ENCODE measurements around the gene SYTL5.
"Not testable (repeated sequence)": the region's sequence is repeated elsewhere in the genome, so short reads cannot be mapped to it uniquely, and the experiment has no call there.

SYTL5 gene

DNA sequence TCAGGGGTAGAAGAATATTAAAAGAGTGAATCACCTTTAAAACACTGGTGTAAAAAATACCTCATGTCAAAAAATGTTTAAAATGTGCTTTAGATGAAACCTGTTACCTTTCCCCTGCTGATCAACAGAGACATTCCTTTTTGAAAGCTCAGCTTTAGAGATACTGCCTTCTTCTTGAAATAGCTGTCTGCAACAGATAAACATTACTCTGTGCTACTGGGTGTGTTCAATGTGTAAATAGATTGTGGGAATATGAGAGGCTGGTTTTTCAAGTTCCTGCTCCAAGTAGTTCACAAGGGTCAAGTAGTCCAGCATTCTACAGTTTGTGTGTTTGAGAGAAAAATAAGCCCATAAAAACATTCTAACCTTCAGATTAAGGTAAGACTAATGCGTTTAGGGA lies at the start of gene SYTL5:
Gene SYTL5, plus strand, starts transcription at position 263 of the 400 bp plus-strand sequence. CDS start 27,337 bp downstream, outside the sequence.
- intact Hi-C loops (cut with DNase I): no loop called here

DNA sequence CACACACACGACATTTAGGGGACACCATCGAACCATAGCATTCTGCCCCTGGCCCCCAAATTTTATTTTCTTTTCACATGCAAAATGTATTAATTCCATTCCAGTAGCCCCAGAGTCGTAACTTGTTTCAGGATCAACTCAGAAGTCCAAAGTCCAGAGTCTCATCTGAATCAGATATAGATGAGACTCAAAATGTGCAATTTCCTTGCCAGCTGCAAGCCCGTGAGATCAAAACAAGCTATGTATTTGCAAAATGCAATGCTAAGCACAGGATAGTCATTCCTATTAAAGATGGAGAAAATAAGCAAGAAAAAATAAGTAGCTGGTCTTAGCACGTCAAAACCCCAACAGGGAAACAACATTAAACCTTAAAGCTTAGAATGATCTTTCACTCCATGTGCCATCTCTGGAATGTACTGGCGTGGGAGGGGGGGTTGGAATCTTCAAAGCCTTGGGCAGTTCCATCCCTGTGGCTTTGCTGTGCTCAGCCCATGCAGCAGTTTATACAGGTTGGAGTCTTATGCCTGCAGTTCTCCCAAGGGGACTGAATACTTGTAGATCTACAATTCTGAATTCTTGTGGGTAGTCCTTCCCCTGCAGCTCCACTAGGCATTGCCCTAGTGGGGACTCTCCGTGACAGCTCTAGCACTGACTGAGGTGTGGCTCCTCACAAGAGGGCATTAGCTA lies 47.7 kb upstream of the SYTL5 start:
- intact Hi-C loops (cut with DNase I): no loop called here
- DNase-seq: no peak

More for the DNA sequence above, at the start of gene SYTL5:
- no peak for DNase-seq

DNA sequence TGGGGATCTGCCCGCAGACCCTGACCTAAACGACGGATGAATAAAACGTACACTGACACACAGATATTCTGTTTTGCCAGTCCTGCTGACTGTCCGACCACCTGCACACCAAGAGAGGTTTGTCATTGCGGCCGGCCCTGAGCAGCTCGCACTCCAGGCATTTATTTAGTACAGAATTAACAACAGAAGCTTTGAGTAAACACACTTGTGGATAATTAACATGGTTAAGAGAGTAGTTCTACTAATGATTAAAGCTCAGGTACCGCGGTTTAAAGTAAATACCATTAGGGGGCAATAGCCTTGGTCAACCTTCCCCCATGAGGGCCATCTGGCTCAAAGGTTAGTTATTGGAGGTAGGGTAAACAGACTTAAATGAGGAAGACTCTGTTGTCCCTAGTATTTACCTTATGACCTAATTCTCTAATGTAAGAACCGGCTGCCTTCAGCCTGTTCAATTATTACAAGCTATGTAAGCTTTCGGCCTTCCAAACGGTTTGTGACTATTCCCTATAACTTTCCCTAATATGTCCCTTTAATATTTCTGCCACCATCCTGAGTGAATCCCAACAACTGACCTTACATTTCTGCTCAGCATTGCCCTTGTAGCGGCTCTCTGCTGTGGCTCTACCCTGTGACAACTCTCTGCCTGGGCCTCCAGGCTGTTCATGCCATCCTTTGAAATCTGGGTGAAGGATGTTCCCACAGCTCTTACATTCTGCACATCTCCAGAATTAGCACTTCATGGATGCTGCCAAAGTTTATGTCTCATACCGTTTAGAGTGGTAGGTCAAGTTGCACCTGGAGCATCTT lies 46.9 kb upstream of the SYTL5 start:
- peak in 1 of 10 donors; percentile 7 for DNase-seq
- intact Hi-C loops (cut with DNase I): no loop called here

DNA sequence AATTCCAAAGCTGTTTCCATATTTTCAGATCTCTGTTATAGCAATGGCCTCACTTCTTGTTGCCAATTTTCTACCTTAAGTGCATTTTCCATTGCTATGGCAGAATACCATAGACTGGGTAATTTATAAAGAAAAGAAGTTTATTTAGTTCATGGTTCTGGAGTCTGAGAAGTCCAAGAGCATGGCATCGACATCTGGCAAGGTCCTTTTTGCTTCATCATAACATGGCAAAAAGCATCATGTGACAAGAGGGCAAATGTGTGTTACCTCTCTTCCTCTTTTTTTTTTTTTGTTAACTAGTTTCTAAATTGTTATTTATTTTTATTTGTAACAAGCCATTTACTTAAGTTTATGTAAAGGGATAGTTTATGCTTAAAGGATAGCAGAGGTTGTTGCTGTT lies 45.2 kb upstream of the SYTL5 start:
- intact Hi-C loops (cut with DNase I): no loop called here
- DNase-seq: no peak

DNA sequence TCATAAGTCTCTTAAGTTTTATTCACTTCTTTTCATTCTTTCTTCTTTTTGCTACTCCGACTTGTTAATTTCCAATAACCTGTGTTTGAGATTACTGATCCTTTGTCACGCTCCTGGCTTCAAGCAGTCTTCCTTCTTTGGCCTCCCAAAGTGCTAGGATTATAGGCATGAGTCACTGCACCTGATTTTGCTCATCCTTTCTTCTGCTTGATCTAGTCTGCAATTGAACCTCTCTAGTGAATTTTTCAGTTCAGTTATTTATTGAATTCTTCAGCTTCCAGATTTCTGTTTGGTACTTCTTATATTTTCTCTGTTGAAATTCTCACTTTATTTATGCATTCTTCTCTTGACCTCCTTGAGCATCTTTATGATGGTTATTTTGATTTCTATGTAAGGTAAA lies 38.6 kb upstream of the SYTL5 start:
- intact Hi-C loops (cut with DNase I): no loop called here
- DNase-seq: no peak

DNA sequence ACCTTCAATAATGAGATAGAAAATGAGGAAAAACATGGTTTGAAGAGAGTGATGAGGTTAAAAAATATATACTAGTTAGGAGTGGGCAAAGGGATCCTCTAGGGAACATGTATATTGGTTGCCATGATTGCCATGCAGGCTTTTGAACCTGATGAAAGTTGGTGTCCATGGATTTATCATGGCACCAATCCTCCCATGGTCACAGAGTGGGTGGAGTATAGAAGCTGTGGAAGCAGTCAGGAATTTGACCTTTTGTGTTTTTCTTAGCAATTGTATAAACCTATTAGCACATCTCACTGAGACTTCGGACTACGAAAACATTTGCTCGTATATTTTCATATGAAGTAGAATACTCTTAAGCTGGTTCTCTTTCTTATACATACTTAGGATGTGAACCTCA lies 30.9 kb upstream of the SYTL5 start:
- no peak for DNase-seq
- intact Hi-C loops (cut with DNase I): no loop called here

DNA sequence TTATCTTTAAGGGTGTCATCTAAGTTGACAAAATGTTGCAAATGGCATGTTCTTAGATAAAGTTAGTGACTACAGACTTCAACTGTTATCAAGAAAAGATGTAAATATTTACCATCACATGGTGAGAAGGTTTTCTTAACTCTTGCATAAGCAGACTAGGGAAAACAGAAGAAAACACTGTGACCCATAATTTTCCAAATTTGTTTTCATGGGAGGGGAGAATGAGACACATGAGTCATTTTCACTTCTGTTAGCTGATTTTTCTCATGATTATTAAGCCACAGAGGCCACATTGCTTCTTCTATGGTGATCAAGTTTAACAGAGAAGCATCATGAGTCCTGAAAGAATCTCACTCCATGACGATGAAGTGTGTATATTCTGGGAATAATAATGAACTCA lies 30.2 kb upstream of the SYTL5 start:
- no peak for DNase-seq
- intact Hi-C loops (cut with DNase I): no loop called here

DNA sequence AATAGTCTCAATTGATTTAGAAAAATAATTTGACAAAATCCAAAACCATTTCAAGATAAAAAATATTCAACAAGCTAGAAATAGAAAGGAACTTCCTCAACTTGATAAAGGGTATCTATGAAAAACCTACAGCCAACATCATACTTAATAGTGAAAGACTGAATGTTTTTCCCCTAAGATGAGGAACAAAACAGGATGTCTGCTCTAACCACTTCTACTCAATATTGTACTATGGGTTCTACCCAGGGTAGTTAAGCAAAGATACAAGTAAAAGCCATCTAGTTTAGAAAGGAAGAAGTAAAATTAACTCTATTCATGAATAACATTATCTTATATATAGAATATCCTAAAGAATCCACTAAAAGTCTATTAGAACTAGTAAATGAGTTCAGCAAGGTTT lies 21.5 kb upstream of the SYTL5 start:
- intact Hi-C loops (cut with DNase I): no loop called here
- DNase-seq: no peak

DNA sequence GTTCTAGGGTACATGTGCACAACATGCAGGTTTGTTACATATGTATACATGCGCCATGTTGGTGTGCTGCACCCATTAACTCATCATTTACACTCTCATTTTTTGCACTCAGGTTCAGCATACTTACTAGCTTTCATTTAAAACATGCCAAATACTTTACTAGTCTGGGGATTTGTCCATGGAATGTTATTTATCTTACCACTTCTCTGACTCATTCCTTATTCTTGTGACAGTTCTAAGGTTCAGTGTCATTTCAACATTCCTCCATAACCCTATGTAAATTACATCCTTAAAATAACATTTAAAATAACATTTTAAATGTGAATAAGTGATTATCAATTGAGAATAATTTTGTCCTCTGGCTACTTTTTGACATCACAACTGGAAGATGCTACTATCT lies 19.5 kb upstream of the SYTL5 start:
- intact Hi-C loops (cut with DNase I): no loop called here

DNA sequence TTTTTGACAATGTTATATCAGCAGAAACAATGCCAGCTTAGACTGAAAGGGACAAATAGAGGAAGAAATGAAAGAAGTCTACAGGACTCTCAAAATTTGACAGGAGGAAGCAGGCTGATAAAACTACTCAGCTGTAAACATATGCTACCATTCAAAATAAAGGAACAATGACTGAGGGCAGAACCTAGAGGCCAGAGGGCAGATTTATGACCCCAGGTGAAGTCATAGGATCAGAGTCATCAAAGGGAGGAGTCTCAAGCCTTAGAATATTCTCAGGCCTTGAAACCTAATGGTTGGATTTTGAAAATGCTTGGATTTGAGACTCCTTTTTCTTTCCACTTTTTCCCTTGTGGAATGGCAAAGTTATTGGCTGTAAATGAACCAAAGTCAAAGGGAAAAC lies 17.0 kb upstream of the SYTL5 start:
- intact Hi-C loops (cut with DNase I): no loop called here
- no peak for DNase-seq

More for the DNA sequence above, 19.5 kb upstream of the SYTL5 start:
- DNase-seq: no peak

DNA sequence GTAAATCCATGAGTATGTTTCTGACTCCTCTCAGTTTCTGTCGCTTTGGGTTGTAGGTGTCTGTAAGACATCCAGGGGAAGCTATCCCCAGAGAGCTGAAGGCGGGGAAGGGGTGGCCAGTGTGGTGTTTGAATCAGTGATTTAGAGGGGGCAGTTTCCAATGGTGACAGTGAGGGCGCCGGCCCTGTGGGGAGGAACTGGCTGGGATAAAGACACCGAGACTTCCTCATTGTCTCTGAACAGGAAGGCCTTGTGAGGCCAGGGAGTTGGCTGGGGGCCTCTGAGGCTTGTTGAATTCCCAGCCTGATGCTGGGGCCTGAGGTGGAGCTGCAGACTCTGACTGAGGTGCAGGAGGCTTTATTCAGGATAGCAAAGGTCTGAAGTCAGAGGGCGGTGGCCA lies 15.1 kb upstream of the SYTL5 start:
- DNase-seq; intact Hi-C loops (cut with DNase I): not testable (repeated sequence)

DNA sequence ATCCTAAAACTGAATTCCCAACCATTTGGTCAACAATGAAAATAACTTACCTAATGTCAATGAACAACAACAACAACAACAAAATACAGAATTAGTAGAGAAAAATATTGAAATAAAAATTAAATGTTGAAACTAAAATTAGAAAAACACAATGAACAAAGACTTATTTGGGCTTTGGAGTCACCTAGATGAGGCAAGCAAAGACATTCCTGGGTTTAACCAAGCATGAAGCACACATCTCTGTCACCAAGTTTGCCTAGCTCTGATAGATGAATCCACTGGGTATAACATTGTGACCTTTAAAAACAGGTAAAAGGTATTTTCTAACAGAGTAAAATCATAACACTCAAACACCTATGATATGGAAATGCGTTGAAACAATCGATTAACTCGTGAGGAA lies 13.2 kb upstream of the SYTL5 start:
- DNase-seq: no peak
- intact Hi-C loops (cut with DNase I): no loop called here

DNA sequence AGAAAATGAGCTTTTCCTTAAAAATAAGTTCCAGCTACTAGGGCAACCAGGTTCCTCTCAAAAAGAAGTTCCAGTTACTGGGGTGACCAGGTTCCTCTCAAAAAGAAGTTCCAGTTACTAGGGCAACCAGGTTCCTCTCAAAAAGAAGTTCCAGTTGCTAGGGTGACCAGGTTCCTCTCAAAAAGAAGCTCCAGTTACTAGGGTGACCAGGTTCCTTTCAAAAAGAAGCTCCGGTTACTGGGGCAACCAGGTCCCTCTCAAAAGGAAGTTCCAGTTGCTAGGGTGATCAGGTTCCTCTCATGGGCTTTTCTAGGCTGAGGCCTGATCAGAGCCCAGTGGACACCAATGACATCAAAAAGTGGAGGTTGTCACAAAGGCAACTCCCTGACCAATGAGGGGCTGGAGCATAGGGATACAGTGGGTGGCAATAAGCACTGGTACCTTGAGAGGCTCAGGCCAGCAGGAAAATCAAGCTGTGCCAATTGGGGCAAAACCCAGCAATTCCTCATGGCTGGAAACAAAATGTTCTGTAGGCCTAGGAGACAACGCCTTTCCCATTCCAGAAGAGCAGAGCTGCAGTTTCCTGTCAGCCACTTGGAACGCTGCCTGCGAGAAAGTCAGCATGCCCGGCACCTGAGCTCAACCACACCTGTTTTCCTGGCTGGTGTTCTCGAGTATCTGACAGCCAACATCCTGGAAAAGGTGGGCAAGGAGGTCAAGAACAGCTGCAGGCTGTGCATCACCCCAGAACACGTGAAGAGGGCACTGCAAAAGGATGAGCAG lies 12.3 kb upstream of the SYTL5 start:
- intact Hi-C loops (cut with DNase I): no loop called here
- DNase-seq: no peak

DNA sequence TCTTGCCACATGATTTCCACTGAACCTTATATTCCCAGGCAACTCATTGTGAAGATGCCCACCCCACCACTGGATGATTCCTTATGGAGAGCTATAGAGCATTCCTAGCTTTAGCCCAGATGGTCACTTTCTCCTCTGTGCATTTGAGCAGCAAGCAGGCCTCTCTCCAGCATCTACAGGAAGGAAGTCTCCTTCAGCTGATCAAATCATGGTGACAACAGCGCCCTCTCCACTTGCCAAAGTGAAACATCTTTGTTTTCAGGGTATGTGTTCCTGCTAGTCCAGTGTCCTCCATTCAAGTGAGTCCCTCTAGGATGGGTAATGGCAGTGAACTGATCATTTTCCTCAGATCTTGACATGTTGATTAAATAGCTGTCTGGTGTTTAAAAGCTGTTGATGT lies 10.9 kb upstream of the SYTL5 start:
- DNase-seq: no peak
- intact Hi-C loops (cut with DNase I): no loop called here

DNA sequence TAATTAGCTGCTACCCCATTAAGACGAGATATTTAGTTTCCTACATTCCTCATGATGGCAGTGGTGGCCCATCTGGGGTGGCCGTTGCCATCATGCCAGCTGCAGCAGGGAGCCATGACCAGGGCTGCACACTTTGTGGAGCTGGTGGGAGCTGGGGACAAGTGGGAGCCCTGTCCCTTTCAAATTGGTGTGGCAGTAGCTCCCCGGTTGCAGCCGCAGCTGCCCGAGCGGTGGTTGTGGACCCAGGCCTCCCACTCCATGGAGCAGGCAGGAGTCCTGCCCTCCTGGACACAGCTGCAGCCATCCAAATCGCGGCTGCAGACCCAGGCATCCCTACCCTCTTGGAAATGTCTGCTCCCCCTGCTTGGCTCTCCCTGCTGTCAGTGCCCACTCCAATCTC lies 9.3 kb upstream of the SYTL5 start:
- no peak for DNase-seq
- intact Hi-C loops (cut with DNase I): no loop called here

DNA sequence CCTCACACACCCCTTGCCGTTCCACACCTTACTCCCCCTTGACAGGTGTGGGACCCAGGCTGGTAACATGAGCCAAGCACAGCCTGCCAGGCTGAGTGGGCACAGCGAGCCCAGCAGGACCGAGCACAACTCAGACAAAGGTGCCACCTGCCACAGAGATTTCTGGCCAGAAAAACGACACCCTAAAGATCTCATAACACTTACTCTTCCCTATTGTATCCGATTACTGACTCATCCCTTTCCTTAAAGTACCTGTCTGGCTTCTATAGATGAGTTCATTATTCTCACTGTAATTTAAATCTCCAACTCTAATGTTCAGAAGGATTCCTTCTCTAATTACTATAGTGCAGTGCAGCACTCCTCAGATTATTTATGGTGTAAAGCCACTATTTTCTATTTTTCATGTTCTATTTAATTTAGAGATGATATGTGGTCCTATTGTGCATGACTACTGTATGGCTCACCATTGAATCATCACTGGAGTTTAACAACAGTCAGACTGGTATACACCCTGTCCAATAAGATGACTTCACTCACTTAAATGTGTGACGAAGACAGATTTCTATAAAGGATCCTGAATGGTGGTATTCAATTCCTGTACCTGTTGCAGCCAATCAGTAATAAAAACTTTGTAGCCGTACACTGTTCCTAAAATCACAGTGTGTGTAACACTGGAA lies 7.6 kb upstream of the SYTL5 start:
- intact Hi-C loops (cut with DNase I): no loop called here
- DNase-seq: no peak

DNA sequence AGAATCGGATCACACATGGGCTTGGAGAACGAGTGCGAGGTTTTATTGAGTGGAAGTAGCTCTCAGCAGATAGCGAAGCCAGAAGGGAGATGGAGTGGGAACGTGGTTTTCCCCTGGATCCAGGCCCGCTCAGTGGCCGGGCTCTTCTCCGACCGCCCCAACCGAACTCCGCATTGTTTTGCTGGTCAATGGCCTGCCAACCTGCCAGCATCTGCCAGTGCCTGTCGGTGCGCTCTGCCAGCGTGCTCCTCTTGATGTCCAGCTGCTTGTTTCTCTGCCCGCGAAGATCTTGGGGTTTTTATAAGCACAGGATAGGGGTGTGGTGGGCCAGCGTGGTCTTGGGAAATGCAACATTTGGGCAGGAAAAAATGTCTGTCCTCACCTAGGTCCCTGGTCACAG lies 5.6 kb upstream of the SYTL5 start:
- intact Hi-C loops (cut with DNase I): no loop called here
- peak in 1 of 10 donors; percentile 70 for DNase-seq

DNA sequence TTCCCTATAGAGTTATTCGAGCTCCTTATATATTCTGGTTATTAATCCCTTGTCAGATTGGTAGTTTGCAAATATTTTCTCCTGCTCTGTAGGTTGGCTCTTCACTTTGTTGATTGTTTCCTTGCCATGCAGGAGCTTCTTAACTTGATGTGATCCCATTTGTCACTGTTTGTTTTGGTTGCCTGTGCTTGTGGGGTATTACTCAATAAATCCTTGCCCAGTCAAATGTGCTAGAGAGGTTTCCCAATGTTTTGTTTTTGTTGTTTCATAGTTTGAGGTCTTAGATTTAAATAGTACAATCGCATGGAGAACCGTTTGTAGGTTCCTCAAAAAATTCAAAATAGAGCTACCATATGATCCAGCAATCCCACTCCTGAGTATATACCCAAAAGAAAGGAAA lies 2.3 kb upstream of the SYTL5 start:
- intact Hi-C loops (cut with DNase I): no loop called here
- no peak for DNase-seq

DNA sequence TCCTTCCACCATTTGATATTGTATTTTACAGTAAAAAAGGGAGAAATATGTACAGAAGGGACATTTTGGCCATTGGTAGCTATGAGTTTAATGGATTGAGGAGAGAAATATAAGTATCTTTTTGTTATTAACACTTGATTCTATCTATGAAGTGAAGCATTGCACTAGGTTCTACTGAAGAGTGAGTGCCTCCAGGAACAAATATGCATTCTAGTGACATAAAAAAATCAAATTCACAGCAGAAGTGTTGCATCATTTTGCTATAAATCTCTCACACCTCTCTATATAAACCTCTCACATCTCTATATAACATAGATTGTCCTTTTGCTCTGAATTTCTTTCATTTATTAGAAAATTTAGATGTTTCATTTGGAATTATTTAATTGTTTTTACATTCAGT lies 425 bp downstream of the SYTL5 start:
- no peak for DNase-seq
- intact Hi-C loops (cut with DNase I): no loop called here

DNA sequence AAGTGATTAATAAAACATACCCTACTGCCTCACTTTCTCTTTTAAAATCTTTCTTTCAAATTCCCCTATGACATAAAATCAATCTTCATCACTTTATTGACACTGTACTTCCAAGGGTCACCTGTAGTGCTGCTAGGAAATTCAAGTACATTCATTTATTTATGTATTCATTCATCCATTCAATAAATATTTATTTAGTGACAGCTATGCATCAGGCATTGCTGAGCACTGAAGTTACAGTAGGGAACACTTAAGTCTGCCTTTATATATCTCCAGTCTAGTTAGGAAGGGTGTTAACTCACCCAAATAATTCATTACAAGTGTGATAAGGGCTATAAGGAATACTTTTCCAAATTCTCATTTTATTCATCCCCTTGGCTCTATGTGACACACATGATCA lies 2.3 kb downstream of the SYTL5 start:
- DNase-seq: no peak
- intact Hi-C loops (cut with DNase I): no loop called here

DNA sequence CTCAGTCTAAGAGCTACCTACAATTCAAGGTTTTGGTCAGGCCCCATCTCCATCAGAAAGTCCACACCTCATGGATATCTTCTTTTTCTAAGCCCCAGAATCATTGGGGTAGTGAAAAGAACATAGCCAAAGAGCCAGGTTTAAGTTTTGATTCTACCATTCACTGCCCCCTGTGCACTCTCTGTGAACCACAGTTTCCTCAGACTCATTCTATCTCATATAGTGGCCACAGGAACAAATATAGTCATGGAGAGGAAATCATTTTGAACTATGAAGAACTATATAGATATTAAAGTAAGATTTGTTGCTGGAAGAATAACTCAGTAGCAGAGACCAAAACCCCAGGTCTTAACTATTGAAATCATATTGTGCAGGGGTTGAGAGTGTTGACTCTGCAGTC lies 3.3 kb downstream of the SYTL5 start:
- no peak for DNase-seq
- intact Hi-C loops (cut with DNase I): no loop called here
